D721Med (cell line): ENCODE measurements around the gene HSD17B4.
"Not testable (repeated sequence)": the region's sequence is repeated elsewhere in the genome, so short reads cannot be mapped to it uniquely, and the experiment has no call there.

Experiments
- DNase-seq: peaks from one replicate; pipeline ENCODE4 v3.0.0; 2011; ENCODE audit warnings: low spot score; ENCODE audit not compliant: insufficient read length
- FAIRE-seq: peaks from 2 replicates; lab custom pipeline; 2011; peaks lifted over from hg19 to GRCh38; lab: Jason Lieb, UNC
- TF ChIP-seq, protein P1 (sequence below): IDR thresholded peaks from 2 replicates; pipeline ENCODE4 v1.5.1; 2012; ENCODE audit warnings: mild to moderate bottlenecking, control low read depth; ENCODE audit not compliant: insufficient read depth; ENCODE audit errors: missing control alignments

HSD17B4 gene

DNA sequence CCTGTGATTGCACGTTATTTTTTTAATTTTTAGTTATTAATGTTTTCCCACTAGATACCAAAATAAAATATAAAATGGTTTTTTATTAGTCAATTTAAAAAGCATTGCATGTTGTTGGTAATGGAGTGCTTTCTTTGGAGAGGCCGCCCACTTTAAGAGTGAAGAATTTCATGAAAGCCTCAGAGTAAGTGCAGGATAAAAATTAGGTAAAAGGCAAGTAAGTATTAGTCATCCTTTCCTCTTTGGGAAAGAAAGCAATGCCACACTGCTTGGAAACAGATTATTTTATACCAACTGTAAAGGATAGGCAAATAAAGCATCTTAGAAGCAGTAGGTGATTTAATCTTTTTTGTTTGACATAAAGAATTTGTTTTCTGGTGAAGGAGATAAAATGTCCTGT, 62.9 kb downstream of the HSD17B4 start:
- no peak for DNase-seq
- no peak for FAIRE-seq
- TF ChIP-seq, protein P1, sequence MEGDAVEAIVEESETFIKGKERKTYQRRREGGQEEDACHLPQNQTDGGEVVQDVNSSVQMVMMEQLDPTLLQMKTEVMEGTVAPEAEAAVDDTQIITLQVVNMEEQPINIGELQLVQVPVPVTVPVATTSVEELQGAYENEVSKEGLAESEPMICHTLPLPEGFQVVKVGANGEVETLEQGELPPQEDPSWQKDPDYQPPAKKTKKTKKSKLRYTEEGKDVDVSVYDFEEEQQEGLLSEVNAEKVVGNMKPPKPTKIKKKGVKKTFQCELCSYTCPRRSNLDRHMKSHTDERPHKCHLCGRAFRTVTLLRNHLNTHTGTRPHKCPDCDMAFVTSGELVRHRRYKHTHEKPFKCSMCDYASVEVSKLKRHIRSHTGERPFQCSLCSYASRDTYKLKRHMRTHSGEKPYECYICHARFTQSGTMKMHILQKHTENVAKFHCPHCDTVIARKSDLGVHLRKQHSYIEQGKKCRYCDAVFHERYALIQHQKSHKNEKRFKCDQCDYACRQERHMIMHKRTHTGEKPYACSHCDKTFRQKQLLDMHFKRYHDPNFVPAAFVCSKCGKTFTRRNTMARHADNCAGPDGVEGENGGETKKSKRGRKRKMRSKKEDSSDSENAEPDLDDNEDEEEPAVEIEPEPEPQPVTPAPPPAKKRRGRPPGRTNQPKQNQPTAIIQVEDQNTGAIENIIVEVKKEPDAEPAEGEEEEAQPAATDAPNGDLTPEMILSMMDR: no peak

DNA sequence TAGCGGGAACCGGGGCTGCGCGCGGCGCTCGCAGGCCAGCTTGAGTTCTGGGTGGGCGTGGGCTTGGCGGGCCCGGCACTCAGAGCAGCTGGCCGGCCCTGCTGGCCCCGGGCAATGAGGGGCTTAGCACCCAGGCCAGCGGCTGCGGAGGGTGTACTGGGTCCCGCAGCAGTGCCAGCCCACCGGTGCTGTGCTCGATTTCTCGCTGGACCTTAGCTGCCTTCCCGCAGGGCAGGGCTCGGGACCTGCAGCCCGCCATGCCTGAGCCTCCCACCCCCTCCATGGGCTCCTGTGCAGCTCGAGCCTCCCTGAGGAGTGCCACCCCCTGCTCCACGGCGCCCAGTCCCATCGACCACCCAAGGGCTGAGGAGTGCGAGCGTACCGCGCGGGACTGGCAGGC, 64.8 kb downstream of the HSD17B4 start:
- not testable (repeated sequence) for FAIRE-seq

DNA sequence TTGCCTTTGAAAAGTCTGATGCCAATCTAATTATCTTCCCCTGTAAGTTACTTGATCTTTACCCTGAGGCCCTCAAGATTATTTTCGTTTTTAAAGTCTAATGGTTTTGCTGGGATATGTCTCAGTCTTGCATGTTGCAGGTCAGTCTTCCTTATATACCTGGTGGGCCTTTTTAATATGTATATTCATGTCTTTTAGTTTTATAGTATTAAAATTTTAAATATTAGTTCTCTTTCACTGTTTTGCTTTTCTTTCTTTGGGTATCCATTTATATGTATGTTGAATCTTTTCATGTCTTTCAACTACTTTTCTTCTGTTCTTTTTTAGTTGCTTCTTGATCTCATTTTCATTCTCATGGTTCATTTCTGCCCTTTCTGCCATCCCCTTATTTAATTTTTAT, 68.9 kb downstream of the HSD17B4 start:
- no peak for DNase-seq
- FAIRE-seq: no peak
- TF ChIP-seq, protein P1: no peak

More for the DNA sequence above, 64.8 kb downstream of the HSD17B4 start:
- not testable (repeated sequence) for DNase-seq

DNA sequence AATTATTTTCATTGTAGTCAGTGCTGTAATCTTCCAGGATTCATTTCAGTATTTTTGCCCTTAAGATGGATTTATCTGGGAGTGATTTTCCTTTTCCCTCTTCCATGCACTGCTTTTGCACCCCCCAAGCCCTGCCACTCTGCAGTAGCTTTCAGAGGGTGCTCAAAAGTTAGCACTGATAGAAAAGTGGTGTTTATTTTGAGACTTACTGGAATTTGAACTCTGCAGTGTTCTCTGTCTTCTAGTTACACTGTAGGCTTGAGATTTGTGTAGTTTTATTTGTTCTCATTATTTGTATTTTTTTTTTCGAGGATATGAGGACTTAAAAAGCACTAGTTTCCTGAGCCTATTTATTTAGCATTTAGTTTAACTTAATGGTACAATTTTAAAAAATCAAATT, 70.5 kb downstream of the HSD17B4 start:
- DNase-seq (no peak), FAIRE-seq (no peak)
- TF ChIP-seq, protein P1: no peak

DNA sequence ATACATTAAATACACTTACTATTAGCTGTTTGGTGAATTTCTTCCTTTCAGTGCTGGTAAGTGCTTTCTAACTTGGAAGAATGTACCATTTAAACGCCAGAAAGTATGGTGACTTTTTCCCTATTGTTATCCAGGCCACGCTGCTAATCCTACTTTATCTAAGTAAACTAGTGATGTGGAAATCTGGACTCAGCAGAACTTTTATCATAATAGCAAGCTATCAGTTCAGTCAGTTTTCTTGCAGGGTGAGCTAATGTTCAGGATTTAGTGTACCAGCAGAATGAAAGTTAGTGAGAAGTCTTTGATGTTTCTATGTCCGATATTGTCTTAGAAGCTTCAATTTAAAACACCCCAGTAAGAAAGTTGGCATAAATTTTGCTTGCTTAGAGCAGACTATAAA, 72.2 kb downstream of the HSD17B4 start:
- TF ChIP-seq, protein P1: no peak
- no peak for FAIRE-seq
- DNase-seq: no peak

DNA sequence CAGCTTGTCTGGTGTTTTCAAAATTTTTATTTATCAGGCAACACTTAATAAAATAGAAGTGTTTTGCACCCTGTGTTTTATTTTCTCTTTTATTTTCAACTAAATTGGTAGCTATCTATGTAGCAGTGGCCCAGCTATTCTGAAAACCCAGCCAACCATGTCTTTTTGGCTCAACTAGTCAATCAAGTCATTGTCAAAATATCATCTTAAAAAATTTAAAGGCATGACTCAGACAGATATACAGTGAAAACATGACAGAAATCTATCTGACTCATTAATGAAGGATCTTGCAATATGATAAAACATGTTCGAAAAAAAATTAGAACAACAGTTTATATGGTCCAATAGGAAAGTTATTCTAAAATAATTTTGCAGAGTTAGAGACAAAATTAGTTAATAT, 75.1 kb downstream of the HSD17B4 start:
- DNase-seq: no peak
- FAIRE-seq: no peak
- TF ChIP-seq, protein P1: no peak

DNA sequence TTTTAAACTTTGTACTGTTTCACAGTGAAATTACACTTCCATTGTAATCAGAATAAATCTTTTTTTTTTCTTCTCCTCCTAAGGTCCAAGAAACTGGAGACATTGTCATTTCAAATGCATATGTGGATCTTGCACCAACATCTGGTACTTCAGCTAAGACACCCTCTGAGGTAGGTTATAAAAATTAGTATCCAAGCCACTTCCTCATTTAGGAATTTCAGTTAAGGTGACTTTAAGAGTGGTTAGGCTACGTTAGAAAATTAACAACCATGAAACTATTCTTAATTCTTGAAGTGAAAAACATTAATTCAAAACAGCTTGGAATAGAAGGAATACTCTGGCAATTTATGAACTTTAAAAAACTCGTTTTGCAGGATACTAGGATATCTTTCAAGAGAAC, 77.5 kb downstream of the HSD17B4 start:
- TF ChIP-seq, protein P1: no peak
- no peak for DNase-seq
- FAIRE-seq: no peak

DNA sequence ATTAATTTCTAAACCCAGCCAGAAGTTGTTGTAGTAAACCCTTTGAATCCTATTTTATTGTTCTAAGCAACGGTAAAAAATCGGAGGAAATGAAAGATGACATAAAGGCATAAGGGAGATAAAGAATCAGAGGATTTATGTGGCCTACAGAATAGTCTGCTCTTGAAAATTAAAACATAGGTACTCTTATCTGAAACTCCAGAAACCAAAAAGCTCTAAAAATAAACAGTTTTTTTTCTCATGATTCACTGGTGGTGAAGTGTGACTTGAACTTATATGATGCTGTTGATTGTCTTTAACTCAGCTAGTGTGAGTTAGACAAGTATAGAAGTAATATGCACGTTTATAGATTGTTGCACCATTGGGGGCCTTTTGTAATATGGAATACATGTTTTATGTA, 80.3 kb downstream of the HSD17B4 start:
- FAIRE-seq (no peak), DNase-seq (no peak)
- TF ChIP-seq, protein P1: no peak
